Osteocyte (in vitro differentiated cells): ENCODE data around the gene IQSEC1. TPM values are rescaled to one million over a fixed set of nuclear protein-coding genes. Genes with fewer than 3 reads are reported as not detected.

Experiments used
- DNase-seq: peaks from one replicate; pipeline ENCODE4 v3.0.0; 2021; ENCODE audit warnings: mixed read lengths; ENCODE audit not compliant: unreplicated experiment; ENCODE audit errors: extremely low spot score
- H3K27ac Mint-ChIP-seq: one replicate; pipeline ENCODE4 v1.8.0; 2021; ENCODE audit warnings: mild to moderate bottlenecking, mixed read lengths; ENCODE audit not compliant: unreplicated experiment
- H3K27me3 Mint-ChIP-seq: one replicate; pipeline ENCODE4 v1.8.0; 2021; ENCODE audit warnings: mixed read lengths; ENCODE audit not compliant: unreplicated experiment
- H3K36me3 Mint-ChIP-seq: one replicate; pipeline ENCODE4 v1.8.0; 2021; ENCODE audit warnings: mixed read lengths; ENCODE audit not compliant: unreplicated experiment
- H3K4me1 Mint-ChIP-seq: one replicate; pipeline ENCODE4 v1.8.0; 2021; ENCODE audit warnings: mixed read lengths; ENCODE audit not compliant: unreplicated experiment
- H3K4me3 Mint-ChIP-seq: one replicate; pipeline ENCODE4 v1.8.0; 2021; ENCODE audit warnings: mild to moderate bottlenecking, moderate library complexity, mixed read lengths; ENCODE audit not compliant: unreplicated experiment
- H3K9me3 Mint-ChIP-seq: one replicate; pipeline ENCODE4 v1.8.0; 2021; ENCODE audit warnings: mixed read lengths; ENCODE audit not compliant: unreplicated experiment
- total RNA-seq: library from RNA; stranded (reverse); gene quantifications from 2 replicates; pipeline ENCODE4 v1.2.1, GENCODE V29; 2021
- TF ChIP-seq, protein P1 (sequence below): fragments of 200-600 bp; sonication (generic); IDR thresholded peaks from 2 replicates; pipeline ENCODE4 v1.5.0; 2021; ENCODE audit warnings: antibody characterized with exemption, mild to moderate bottlenecking, moderate library complexity

Gene IQSEC1
- total RNA-seq, 1 donor from 2014 or later: 37.9 TPM

GRCh38 chr3:12962292-12962691 lies 110.9 kb downstream of the IQSEC1 start:
- TF ChIP-seq, protein P1, sequence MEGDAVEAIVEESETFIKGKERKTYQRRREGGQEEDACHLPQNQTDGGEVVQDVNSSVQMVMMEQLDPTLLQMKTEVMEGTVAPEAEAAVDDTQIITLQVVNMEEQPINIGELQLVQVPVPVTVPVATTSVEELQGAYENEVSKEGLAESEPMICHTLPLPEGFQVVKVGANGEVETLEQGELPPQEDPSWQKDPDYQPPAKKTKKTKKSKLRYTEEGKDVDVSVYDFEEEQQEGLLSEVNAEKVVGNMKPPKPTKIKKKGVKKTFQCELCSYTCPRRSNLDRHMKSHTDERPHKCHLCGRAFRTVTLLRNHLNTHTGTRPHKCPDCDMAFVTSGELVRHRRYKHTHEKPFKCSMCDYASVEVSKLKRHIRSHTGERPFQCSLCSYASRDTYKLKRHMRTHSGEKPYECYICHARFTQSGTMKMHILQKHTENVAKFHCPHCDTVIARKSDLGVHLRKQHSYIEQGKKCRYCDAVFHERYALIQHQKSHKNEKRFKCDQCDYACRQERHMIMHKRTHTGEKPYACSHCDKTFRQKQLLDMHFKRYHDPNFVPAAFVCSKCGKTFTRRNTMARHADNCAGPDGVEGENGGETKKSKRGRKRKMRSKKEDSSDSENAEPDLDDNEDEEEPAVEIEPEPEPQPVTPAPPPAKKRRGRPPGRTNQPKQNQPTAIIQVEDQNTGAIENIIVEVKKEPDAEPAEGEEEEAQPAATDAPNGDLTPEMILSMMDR: no peak
- Mint-ChIP-seq H3K27me3 (no peaks in the 10 kb centered on the region), H3K36me3 (no peaks in the 10 kb centered on the region), H3K4me3 (no peak overlapping the region), H3K9me3 (no peaks in the 10 kb centered on the region), H3K27ac (no peak overlapping the region), H3K4me1 (peaks cover 44% of the 10 kb centered on the region)
- no peak for DNase-seq

DNA sequence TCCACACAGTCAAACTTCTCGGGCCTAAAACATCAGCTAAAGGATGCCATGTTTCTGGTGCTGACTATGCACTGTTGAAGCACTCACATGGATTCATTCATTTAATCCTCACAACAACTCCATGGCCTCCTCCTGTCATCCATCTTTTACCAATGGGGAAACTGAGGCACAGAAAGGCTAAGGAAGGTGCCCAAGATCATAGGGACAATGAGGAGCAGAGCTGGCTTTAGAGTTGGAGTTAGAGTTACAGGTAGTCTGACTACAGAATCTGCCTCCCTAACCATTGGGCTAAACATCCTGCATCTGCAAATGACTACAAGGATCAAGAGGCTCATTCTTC lies 111.6 kb downstream of the IQSEC1 start:
- TF ChIP-seq, protein P1: no peak
- H3K27ac Mint-ChIP-seq: no peak overlapping the region
- no peaks in the 10 kb centered on the region for H3K27me3 Mint-ChIP-seq
- DNase-seq: no peak
- H3K4me1 Mint-ChIP-seq: peaks cover 47% of the 10 kb centered on the region
- no peak overlapping the region for H3K4me3 Mint-ChIP-seq
- no peaks in the 10 kb centered on the region for H3K9me3 Mint-ChIP-seq
- H3K36me3 Mint-ChIP-seq: no peaks in the 10 kb centered on the region

DNA sequence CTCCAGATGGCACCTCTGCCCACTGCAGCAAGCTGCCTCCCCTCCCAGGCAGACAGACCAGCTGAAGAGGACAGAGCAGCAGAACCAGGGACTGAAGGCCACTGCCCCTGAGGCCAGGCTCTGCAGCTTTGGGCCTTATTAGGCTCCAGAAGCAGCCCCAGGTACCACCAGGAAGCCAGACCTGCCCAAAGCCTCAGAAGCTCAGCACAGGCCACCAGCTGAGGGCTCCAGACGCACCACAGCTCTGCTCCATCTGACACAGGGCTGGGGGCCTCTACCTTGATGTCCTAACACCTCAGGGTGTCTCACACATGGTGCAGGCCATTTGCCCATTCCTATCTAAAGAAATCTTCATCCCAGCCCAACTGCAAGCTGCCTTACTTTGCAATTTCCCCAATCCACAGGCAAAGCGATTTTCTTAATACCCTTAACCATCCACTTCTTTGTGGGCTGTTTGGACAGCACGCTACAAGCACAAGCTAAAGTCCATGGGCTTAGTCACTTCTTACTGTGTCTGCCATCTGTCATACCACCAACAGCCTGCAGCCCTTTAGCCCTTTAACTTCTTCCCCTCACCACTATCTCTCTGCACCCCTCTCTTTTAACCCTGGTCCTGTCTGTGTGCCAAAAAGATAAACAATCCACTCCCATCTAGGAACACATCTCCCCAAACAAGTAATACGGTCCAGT lies 112.1 kb downstream of the IQSEC1 start:
- no peak for DNase-seq
- Mint-ChIP-seq H3K27me3 (no peaks in the 10 kb centered on the region), H3K4me3 (no peak overlapping the region), H3K36me3 (no peaks in the 10 kb centered on the region), H3K4me1 (peaks cover 47% of the 10 kb centered on the region), H3K27ac (no peak overlapping the region), H3K9me3 (no peaks in the 10 kb centered on the region)
- TF ChIP-seq, protein P1: no peak

GRCh38 chr3:12960497-12960896 lies 112.7 kb downstream of the IQSEC1 start:
- Mint-ChIP-seq H3K36me3 (no peaks in the 10 kb centered on the region), H3K4me1 (peaks cover 47% of the 10 kb centered on the region), H3K27me3 (no peaks in the 10 kb centered on the region), H3K4me3 (no peak overlapping the region), H3K27ac (no peak overlapping the region), H3K9me3 (no peaks in the 10 kb centered on the region)
- TF ChIP-seq, protein P1: no peak
- DNase-seq: no peak

DNA sequence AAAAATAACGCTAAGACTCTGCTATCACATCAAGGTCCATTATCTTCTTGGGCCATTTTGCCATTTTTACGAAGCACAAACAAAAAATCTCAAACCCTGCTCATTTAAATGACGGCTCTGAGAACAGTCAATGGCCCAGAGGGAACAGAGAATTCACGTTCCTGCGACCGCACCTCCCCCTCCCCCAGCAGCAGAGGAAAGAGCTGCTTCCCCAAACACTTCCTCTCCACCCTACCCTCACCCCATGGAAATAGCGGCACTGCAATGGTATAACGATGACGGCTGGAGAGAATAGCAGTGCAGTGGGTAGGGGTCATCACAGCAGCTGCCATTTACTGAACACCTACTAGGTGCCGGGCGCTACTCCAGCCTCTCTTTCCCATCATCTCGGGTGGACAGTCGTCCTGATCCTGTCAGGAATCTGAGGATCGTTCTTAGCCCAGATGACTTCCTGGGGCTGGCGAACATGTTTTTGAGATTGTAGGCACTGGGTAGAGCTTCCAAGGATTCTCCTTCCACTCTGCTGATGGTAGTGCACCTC lies 113.3 kb downstream of the IQSEC1 start:
- Mint-ChIP-seq H3K9me3 (no peaks in the 10 kb centered on the region), H3K4me3 (no peak overlapping the region), H3K36me3 (no peaks in the 10 kb centered on the region), H3K27me3 (no peaks in the 10 kb centered on the region), H3K27ac (no peak overlapping the region), H3K4me1 (peaks cover 51% of the 10 kb centered on the region)
- TF ChIP-seq, protein P1: no peak
- DNase-seq: no peak
